ENCODE results near the gene SORCS2.

SORCS2 gene

DNA sequence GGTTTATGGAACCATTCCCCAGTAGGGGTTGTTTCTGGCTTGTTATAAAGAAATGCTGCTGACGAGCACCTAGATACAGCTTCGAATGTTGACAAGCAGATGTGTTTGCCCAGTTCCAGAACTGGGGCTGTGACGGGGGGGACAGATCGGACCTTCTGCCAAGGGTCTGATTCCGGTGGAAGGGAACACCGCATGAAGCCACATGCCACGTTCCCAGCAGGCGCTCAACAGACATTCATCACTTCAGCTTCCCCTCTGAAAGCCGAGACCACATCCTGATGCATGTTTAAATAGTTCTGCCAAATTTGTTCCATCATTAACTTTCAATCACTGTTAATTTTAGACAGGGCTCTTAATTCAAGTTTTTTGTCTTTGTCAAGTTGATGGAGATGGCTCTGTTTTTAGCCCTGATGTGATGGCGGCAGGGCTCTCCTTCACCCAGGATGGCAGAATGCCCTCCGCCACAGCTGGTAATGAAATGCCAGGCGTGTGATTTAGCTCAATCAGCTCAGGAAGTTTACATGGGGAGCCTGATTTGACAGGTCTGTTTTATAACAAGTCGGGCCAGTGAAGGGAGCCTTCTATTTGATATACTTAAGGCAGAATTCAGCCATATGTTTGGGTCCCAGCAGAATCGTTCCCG lies 185.0 kb downstream of the SORCS2 start:
- no peak for DNase-seq (ENCODE audit: low read depth)

DNA sequence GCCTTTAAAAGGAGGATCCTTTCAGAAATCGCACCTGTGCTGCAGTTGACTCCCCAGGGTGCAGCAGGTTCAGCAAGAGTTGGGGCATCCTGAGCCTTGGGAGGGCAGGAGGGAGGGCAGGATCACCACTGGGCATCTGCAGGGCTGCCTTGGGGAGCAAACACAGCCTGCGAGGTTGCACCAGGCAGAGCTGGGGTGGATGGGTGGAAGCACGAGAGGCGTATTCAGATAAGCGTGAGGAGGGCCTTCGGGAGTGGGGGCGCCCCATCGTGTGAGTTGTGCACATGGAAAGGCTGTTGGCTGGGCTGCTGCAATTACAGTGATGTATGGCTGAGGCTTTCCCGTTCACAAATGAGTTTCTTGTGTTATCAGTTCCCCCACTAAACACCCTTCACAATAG lies 186.8 kb downstream of the SORCS2 start:
- no peak for DNase-seq (ENCODE audit: low read depth)

DNA sequence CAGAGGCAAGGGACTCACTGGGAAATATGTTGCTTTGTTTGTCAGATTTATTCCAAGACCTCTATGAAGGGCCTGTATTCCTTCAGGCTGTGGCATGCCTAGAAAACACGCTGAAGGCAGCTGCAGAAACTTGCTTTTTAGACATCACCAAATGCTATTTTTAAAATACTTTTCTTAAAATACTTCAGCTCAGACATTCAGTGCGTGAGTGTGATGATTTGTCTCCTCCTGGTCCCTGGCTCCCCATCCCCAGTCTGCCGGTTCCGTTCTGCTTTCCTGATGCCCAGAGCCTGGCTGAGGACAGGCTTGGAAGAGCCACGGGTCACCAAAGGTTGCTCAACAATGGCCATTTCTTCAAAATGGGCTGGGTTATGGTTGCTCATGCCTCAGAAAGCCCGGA lies 187.4 kb downstream of the SORCS2 start:
- no peak for DNase-seq (ENCODE audit: low read depth)

DNA sequence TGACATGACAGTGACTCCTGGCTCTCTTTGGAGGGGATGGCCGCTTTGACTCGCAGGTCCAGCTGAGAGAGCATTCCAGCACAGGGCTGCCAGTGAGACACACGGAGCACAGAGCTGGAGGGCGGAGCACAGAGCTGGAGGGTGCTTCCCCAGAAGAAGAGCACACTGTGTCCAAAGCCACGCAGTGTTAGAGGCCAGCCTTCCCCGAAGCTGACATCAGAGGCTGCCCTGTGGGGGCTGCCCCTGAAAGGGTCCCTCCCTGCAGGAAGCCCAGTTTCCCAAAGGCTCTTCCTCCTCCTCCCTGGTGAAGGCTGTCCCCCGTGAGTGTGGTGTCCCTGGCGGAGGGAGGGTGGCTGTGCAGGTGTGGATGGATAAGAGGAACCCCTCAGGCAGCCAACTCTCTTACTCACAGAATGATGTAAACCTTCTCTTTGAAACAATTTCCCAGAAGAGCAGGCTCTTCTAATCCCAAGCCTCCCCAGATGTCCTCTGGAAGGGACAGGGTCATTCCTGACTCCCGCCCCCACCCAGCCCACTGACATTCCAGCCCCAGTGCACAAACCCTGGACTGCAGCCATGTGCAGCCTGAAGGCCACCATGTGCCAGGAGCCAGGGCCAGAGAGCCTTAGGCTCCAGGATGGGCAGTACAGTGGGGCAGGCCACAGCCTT lies 189.0 kb downstream of the SORCS2 start:
- no peak for DNase-seq (ENCODE audit: low read depth)

DNA sequence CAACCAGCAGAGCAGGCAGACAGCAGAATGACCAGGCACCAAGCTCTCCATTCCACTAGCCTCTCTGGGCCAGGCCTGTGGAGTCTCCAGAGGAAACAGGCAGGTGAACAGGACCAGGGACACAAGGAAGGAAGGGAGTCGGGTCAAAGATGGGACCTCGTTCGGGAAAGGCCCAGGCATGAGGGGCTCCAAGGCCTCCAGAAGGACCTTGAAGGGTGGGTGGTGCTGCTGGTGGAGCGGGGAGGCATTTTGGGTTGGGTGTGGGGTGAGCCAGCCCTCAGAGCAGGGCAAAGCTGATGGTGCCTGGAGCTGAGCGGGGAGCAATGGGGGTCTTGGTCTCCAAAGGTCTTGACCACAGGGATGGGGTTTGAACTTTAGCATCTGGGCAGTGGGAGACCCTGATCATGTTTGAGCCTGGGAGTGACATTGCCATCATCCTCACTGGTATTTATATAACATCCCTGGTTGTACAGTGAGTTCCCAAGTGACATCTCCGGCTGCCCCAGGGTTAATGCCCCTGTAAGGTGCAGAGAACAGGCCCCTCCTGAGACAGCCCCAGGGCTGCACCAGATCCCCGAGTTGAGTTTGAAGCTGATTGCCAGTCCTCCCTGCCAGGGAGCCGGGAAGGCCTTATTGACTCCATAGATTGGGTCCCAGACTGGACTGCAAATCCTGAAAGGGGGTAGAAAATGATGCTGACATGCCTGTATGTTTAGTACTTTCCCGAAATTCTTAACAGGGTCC lies 189.7 kb downstream of the SORCS2 start:
- DNase-seq (ENCODE audit: low read depth) = no peak

DNA sequence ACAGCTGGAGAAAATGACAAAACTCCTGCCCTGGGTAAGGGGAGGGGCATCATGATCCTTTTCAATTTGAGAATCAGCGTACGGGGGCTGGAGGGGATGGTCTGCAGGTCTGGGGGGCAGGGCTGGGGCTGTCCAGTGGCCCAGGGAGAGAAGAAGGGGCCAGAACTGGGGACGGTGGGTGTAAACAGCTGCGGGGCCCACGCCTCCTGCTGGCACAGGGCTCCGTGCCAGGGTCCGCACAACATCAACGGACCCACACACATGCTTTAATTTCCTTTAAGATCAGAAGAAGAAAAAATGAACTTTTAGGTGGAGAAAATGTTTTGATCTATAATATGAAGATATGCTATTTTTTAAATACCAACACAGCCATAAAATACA lies 190.3 kb downstream of the SORCS2 start:
- DNase-seq (ENCODE audit: low read depth) = no peak

DNA sequence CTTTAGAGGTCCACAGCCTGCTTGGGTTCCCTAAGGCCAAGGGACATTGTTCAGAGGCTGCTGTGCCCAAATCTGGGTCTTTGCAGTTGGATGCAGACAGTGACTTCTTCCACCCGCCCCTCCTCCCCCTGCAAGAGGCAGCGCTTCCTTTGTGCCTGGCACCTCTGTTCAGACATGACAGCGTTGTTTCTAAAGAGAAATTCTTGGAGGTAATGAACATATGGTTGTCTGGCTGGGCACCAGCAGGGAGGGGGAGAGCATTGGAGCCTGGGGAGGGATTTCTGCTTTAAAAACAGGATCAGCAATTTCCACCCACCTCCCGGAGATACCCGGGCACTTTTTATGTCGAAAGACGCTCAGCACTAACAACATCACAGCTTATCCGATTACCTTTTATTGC lies 190.9 kb downstream of the SORCS2 start:
- no peak for DNase-seq (ENCODE audit: low read depth)

DNA sequence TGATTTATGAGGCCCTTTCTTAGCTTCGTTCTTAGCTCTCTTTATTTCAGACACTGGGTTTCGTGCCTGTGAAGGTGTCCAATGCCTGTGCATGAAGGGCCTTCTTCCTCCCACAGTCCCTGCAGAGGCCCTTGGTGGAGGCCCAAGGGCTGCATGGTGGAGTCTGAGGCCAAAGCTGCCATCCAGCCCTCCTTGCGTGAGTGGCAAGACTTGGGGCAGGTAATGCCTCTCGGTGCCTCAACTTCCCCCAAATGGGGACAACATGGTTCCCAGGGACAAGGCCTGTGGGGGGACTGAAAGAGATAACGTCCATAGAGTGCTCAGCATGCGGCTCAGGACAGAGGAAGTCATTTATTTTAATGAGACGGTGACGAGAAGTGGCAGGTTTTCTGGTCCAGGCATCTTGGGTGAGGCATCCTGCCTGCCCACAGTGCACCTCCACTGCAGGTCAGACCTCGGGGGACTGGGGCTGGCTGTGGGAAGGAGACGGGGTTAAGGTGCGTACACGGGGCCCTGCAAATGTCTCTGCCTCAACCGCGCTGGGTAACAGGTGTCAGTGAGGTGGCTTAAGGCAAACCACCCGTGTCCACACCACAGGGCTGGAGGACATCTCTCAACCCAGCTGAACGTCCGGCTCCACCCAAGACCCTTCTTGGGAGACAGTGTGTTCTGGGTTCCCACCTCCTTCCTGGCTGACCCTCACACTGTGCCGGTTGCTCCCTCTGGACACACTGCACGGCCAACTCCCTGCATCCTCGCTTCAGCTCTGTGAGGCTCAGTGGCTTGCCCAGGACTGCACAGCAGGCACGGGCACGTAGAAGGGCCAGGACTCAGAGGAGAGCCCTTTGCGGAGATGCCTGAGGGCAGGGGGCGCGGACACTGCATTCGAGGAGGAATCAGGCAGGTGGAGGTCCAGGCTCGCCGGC lies 191.9 kb downstream of the SORCS2 start:
- no peak for DNase-seq (ENCODE audit: low read depth)

DNA sequence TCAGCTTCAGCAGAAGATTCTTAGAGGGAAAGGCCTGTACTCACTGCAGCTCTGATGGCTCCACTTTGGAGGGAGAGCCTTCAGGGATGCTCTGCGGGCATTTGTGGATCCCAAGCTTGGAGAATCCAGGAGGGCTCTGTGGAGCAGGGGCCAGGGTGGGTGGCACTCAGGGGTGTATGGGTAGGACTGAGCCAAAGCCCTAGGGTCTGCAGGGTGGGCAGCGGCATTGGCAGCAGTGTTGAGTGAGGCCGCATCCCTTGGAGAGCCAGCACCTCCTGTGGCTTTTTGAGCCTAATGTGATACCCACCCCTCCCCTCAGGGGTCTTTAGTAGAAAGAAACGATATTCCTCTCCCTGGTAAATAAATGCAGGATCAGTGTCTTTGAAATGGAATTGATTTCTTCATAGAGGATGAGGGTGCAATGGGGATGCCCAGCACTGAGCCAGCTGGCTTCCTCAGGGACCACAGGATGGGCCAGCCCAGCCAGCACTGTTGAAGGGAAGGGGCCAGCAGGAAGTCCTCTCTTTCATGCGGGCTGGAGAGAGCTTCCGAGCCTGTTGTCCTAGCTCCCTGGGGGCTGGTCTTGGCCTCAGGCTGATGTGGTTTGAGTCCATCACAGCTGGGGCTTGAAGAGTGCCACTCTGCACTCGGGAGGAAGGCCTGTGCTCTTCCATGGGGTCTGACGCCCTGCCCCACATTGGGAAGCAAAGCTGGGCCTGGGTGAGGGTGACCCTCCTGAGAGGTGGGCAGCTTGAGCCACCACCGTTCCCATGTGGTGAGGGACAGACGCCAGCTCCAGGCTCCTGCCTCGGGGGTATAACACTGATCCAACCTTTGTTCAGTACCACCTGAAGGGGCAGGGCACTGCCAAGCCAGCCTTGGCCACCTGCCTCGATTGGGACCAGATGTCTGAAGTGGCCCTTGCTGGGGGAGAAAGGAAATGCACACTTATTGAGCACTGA lies 192.9 kb downstream of the SORCS2 start:
- DNase-seq (ENCODE audit: low read depth) = no peak

DNA sequence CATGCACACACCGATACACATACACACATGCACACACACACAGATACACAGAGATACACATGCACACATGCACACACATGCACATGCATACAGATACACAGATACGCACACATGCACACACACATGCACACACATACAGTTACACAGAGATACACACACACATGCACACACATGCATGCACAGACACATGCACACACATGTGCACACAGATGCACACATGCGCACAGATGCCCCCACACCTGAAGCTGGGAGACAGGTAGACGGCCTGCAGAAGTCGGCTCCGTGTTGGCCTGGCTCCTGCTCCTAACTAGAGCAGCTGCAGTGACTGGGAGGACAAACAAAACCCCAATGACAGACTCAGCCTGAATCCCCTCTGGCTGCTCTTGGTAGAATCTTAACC lies 195.6 kb downstream of the SORCS2 start:
- no peak for DNase-seq (ENCODE audit: low read depth)

DNA sequence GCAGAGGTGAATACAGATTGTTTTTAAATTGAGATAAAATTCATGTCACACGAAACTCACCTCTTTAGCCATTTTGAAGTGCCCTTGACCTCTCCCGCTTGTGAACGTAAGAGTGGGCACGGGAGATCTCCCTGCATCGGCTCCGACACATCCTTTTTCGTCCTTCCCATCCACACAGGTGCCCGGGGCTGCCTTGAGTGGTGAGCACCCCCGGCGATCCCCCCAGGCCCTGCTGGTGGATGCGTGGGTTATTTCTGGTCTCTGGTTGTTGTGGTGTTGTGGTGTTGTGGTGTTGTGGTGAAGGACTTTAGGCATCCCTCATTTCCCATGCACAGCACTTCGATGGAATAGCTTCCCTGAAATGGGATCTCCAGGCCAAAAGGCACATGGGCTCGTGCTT lies 196.3 kb downstream of the SORCS2 start:
- DNase-seq (ENCODE audit: low read depth) = no peak

DNA sequence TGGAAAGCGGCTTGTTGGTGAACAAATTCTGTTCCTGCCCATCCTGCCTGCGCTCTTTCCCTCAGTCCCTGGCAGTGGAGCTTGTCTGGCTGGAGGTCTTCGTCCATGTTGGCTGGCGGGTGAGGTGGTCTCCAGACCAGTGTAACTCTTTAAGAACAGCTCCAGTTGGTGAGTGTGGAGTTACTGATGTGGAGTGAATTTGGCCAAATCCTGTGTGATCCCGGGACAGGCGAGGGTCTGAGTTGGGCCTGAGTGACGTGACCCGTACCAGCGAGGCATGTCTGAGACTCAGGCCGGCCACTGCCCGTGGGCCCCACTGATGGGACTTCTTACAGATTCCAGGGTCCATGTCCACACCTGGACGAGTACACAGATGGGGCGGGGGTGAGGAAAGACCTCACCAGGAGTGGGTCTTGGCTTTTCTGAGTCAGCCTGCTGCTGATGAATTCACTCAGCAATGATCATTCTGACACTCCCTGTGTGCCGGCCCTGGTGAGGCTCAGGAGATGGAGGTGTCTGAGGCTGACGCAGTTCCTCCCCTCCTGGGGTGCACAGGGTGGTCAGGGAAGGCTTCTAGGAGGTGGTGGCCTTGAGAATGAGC lies 196.9 kb downstream of the SORCS2 start:
- DNase-seq (ENCODE audit: low read depth) = no peak

DNA sequence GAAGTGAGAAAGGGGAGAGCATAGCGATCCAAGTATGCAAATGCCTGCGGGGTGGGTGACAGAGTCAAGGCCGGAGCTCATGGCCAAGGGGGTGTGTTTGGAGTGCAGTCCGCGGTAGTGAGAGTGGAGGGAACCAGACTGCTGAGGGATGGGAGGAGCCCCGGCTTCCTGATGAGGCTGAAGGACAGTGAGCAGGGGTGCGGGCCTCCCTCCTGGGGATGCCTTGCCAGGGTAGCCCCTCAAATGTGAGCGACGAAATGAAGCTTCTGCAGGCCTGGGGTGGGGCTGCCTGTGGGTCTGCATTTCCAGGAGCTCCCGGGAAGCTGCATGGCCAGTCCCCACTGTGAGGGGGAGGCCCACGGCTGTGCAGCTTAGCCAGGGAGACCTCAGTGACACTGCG lies 197.4 kb downstream of the SORCS2 start:
- no peak for DNase-seq (ENCODE audit: low read depth)

DNA sequence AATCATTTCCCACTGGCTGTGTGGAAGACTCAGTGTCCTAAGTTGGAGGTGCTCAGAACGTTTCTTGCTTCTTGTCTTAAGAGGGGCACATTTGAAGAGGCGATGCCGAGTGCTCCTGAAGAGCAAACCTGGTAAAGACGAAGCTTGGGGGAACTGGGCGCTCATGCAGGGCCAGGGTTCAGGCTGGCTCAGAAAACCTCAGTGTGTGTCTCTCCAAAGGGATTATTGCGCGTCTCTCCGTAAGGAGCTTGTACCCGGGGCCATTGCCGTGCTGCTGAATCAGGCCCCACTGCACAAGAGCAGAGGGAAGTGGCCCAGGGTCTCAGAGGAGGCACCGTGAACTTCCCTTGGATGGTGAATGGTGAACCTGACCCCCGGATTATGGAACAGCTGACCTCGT lies 198.0 kb downstream of the SORCS2 start:
- DNase-seq (ENCODE audit: low read depth) = no peak

DNA sequence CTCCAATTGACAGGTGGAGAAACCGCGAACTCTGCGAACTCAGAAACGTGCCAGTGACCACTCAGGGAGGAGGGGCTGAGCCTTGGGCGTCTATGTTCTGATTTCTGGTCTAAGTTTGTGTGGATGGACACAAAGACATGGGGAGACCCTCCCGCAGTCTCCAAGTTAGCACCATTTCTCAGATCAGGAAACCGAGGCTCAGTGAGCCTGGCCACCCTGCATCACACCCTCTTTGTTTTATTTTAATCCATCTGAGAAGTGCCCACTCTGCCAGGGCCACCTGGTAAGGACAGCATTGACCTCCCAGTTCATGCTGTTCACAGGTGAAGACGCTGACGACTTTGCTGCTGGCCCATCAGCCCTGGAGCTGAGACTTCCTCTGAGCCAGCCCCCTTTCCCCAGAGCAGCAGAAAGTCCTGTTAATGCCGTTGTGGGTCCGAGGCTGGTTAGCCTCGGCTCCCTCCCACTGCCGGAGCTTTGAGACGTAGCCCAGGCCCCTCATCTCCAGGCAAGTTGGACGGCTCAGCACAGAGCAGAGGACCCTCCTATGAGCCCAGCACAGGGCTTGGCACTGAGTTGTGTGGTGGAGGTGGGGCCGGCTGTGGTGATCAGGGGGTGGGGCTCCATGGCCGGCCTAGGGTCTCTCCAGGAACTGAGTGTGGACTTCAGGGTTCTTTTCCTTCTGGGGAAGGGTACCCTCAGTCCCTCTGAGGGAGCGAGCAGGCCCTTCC lies 198.7 kb downstream of the SORCS2 start:
- DNase-seq (ENCODE audit: low read depth) = no peak

DNA sequence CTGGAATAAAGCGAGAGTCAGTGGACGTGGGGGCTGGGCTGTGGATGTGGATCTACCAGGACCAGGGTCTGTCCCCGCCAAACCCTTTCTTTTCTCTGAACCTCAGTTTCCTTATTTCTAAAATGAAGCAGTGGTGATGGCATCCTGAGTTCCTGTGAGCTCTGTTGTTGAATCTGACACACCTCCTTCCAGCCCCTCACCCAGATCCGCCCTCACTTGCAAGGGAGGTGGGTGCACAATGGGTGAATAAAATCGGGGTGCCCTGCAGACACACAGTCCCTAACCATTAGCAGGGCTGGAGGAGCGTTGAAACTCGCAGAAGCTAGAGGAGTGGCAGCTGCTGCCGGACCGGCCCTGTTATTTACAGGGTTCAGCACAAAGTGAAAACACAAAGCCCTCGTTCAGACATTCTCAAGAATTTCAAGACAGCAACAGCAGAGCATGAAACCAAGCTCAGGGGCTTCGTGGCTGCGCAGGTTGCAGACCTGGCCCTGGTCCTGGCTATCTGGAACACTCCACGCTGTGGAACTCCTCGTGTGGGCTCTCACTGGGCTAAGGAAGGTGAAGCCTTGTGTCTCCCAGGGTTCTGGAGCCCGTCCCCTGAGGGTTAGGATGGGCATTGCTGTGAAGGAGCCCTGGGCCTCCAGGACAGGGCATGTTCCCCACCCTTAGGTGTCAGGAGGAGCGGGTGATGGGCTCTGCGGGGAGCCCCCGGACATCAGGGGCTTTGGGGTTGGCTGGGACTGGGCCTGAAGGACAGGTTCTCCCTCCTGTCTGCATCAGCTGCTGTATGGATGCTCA lies 199.5 kb downstream of the SORCS2 start:
- no peak for DNase-seq (ENCODE audit: low read depth)

DNA sequence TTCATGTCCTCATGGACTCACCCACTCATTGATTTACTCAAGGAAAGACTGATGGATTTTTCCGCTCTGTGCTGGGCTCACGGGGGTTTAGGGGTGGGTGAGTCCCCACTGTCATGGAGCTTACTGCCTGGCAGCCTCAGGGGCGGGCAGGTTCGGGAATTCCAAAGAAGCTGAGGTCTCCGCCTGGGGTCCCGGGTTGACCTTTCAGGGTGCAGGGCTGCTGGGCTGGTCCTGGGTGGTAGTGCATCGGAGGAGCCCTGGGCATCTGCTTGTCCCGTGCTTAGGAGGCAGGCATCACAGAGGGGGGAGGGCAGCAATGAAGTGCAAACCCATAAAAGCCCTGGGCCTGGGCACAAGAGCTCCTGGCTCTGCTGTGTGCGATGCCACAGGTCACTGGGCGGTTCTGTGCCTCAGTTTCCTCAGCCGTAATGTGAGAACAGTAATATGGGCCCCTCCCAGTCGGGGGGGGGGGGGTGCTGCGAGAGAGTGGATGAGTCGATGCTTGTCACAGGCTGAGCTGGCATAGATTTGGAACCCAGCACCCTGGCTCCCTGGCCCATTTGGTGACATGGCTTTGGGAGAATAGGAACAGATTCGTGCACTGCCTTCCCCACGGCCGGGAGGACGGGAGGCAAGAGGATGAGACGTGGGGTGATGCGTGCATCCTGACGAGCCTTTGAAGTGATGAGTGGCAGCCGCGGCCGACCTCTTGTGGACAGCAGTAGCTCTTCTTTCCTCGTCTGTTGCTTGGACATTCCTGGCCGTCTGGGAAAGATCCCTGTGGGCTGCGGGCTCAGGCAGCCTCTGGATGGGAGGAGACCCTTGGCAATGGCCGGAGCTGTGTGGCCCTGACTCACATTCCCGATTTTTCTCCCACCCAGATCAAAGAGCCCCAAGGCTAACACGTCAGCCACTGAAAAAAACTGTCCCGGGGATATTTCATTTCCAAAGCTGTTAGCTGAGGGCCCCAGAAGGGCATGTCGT lies 200.4 kb downstream of the SORCS2 start:
- DNase-seq (ENCODE audit: low read depth) = no peak
